Neuronal stem cell (in vitro differentiated cells): ENCODE measurements around the gene SEPTIN7.

ENCODE experiments used
- DNase-seq: peaks from one replicate; pipeline ENCODE4 v3.0.0-alpha.2; 2013; ENCODE audit warnings: low spot score
- H2AFZ ChIP-seq: one replicate; pipeline ENCODE4 v1.6.1; 2013; ENCODE audit warnings: mild to moderate bottlenecking, low read length, inconsistent platforms
- H2AK5ac ChIP-seq: 2 replicates; pipeline ENCODE4 v1.6.1; 2013; ENCODE audit warnings: low read depth, mild to moderate bottlenecking, inconsistent platforms, low read length, moderate library complexity, mixed read lengths
- H2BK120ac ChIP-seq: 2 replicates; pipeline ENCODE4 v1.6.1; 2013; ENCODE audit warnings: low read depth, mild to moderate bottlenecking, inconsistent platforms, low read length, moderate library complexity, mixed read lengths
- H2BK12ac ChIP-seq: one replicate; pipeline ENCODE4 v1.6.1; 2013; ENCODE audit warnings: low read length, inconsistent platforms
- H2BK15ac ChIP-seq: 2 replicates; pipeline ENCODE4 v1.6.1; 2013; ENCODE audit warnings: mild to moderate bottlenecking, low read length, inconsistent platforms, mixed read lengths
- H2BK5ac ChIP-seq: one replicate; pipeline ENCODE4 v1.6.1; 2013; ENCODE audit warnings: inconsistent platforms, mild to moderate bottlenecking, low read length, moderate library complexity
- H3K14ac ChIP-seq: one replicate; pipeline ENCODE4 v1.6.1; 2013; ENCODE audit warnings: low read length, inconsistent platforms
- H3K18ac ChIP-seq: 2 replicates; pipeline ENCODE4 v1.6.1; 2013; ENCODE audit warnings: low read length, inconsistent platforms
- H3K23ac ChIP-seq: 2 replicates; pipeline ENCODE4 v1.6.1; 2013; ENCODE audit warnings: low read depth, mild to moderate bottlenecking, mixed read lengths, low read length, inconsistent platforms; ENCODE audit not compliant: poor library complexity
- H3K27ac ChIP-seq: replicated peaks from 3 replicates; pipeline ENCODE4 v1.5.1; 2013; ENCODE audit warnings: low read length, inconsistent platforms
- H3K27me3 ChIP-seq, 3 experiments: 2 replicates each; pipeline ENCODE4 v1.6.1; 2013; ENCODE audit warnings: low read length in 3 of 3, mild to moderate bottlenecking in 2 of 3, inconsistent platforms in 1 of 3, low read depth in 1 of 3, mixed read lengths in 1 of 3, moderate library complexity in 1 of 3; ENCODE audit not compliant: control insufficient read depth in 3 of 3, insufficient read depth in 3 of 3
- H3K36me3 ChIP-seq, 2 donors: replicated peaks in 1 of 2; 2 replicates each; pipeline ENCODE4 v1.6.1; 2013; ENCODE audit warnings: low read length in 2 of 2; ENCODE audit not compliant: control insufficient read depth in 2 of 2, insufficient read depth in 2 of 2
- H3K4ac ChIP-seq: 2 replicates; pipeline ENCODE4 v1.6.1; 2013; ENCODE audit warnings: inconsistent platforms, mild to moderate bottlenecking, low read length, moderate library complexity
- H3K4me1 ChIP-seq, 2 donors: 1 replicate in 1 of 2; 2 replicates in 1 of 2; pipeline ENCODE4 v1.6.1; 2013; ENCODE audit warnings: low read length in 2 of 2, low read depth in 1 of 2; ENCODE audit not compliant: control insufficient read depth in 2 of 2, insufficient read depth in 1 of 2
- H3K4me2 ChIP-seq: one replicate; pipeline ENCODE4 v1.6.1; 2013; ENCODE audit warnings: mild to moderate bottlenecking, low read length, inconsistent platforms; ENCODE audit not compliant: insufficient read depth, poor library complexity, severe bottlenecking
- H3K4me3 ChIP-seq, 2 donors: 2 replicates each; pipeline ENCODE4 v1.5.1; 2013; ENCODE audit warnings: low read length in 2 of 2, mild to moderate bottlenecking in 2 of 2, inconsistent platforms in 1 of 2, moderate library complexity in 1 of 2
- H3K79me1 ChIP-seq: one replicate; pipeline ENCODE4 v1.6.1; 2013; ENCODE audit warnings: low read depth, mild to moderate bottlenecking, inconsistent platforms, low read length, moderate library complexity
- H3K9ac ChIP-seq: one replicate; pipeline ENCODE4 v1.6.1; 2013; ENCODE audit warnings: mild to moderate bottlenecking, low read depth, low read length, inconsistent platforms; ENCODE audit not compliant: poor library complexity
- H3K9me3 ChIP-seq, 2 donors: replicated peaks in 1 of 2; 2 replicates each; pipeline versions ENCODE3 to v1.6.1; 2013; ENCODE audit warnings: low read length in 2 of 2, mild to moderate bottlenecking in 2 of 2, inconsistent platforms in 1 of 2, low read depth in 1 of 2, mixed read lengths in 1 of 2, moderate library complexity in 1 of 2; ENCODE audit not compliant: control insufficient read depth in 2 of 2, insufficient read depth in 1 of 2
- H4K8ac ChIP-seq: one replicate; pipeline ENCODE4 v1.6.1; 2013; ENCODE audit warnings: low read depth, mild to moderate bottlenecking, inconsistent platforms, low read length, moderate library complexity
- H4K91ac ChIP-seq: one replicate; pipeline ENCODE4 v1.6.1; 2013; ENCODE audit warnings: low read length, low read depth, mild to moderate bottlenecking, inconsistent platforms; ENCODE audit not compliant: poor library complexity
- WGBS, 2 donors: extraction: QIAGEN DNeasy Blood & Tissue Kit; methylation state at CpG; one replicate each; pipeline ENCODE4 v1.1.7; 2013; ENCODE audit warnings: missing lambda C conversion rate in 2 of 2, mixed read lengths in 1 of 2; ENCODE audit not compliant: insufficient read length in 2 of 2, insufficient replicate concordance in 1 of 2; ENCODE audit errors: extremely low coverage in 2 of 2; 5-methylcytosine and 5-hydroxymethylcytosine counted together

SEPTIN7 gene

DNA sequence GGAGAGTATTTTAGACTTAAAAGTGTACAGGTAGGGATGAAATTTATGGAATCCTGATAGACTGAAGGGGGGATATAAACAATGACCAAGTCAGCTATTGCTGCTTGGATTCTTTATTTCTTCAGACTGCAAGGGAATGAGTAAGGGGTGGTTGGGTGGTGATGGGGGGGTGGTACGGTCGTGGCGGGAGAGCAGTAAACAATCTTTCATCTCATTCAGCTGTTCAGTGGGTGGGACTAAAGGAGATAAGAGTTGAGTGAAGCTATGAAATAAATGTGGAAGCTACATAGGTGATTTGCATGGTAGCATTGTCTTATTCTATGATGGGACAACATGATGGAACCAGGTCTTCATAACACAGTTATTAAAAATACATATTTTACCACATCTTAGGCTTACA, 1.8 kb downstream of the SEPTIN7 start:
- Histone ChIP-seq H3K9me3 (peaks cover 0 to 7% of the 10 kb centered on the region in 2 donors), H3K9ac (no peak overlapping the region), H3K23ac (no peak overlapping the region), H3K18ac (no peak overlapping the region), H2BK5ac (no peak overlapping the region), H3K4me1 (peaks cover 0 to 14% of the 10 kb centered on the region in 2 donors), H4K91ac (no peak overlapping the region), H3K4me2 (peak overlapping the region; percentile 30), H2BK120ac (no peak overlapping the region), H4K8ac (no peak overlapping the region), H3K4me3 (peak overlapping the region in 1 of 2 donors; percentile 68), H3K4ac (no peak overlapping the region), H3K36me3 (peaks cover 0 to 3% of the 10 kb centered on the region in 2 donors), H3K27ac (no peak overlapping the region), H2AFZ (no peak overlapping the region), H3K27me3 (no peaks in the 10 kb centered on the region), H2BK12ac (no peak overlapping the region), H2AK5ac (no peak overlapping the region), H3K79me1 (peaks cover 5% of the 10 kb centered on the region), H2BK15ac (no peak overlapping the region), H3K14ac (no peak overlapping the region)
- DNase-seq, result no peak
- WGBS, 2 donors, result no CpG with 5 or more reads among the region's 3 CpGs

DNA sequence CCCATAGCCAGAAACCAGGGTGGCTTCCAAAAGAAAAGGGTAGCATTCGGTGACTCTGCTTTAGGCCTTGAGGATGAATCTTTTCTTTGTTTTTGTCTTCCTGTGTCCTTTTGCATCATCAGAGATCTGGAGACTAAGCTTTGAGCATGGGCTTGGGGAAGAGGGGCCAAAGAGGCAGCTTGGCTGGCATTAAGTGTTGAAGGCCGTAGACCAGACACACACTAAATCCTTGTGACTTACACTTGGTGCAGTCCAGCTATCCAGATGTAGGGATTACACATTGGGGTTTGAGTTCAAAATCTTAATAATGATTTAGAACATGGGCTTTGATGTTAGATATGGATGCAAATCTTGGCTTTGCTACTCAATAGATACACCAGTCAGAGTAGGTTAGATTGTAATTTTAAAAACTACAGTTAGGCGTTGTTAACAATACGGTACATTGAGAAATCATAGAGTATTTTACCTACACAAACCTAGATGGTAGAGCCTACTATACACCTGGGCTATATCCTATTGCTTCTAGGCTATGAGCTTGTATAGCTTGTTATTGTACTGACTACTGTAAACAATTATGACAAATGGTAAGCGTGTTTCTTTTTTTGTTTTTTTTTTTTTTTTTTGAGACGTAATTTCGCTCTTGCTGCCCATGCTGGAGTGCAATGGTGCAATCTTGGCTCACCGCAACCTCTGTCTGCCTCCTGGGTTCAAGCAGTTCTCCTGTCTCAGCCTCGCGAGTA, 3.5 kb downstream of the SEPTIN7 start:
- WGBS, 2 donors, result no CpG with 5 or more reads among the region's 10 CpGs
- H4K8ac ChIP-seq, result no peak overlapping the region
- H4K91ac ChIP-seq, result no peak overlapping the region
- no peak overlapping the region for H2BK120ac ChIP-seq
- peaks cover 0 to 12% of the 10 kb centered on the region in 2 donors for H3K36me3 ChIP-seq
- no peaks in the 10 kb centered on the region for H3K27me3 ChIP-seq
- no peak overlapping the region for H2BK5ac ChIP-seq
- peaks cover 0 to 13% of the 10 kb centered on the region in 2 donors for H3K4me1 ChIP-seq
- H2BK12ac ChIP-seq, result no peak overlapping the region
- H2AFZ ChIP-seq, result no peak overlapping the region
- H3K4me2 ChIP-seq, result no peak overlapping the region
- H2BK15ac ChIP-seq, result no peak overlapping the region
- no peak overlapping the region for H3K4me3 ChIP-seq
- H3K18ac ChIP-seq, result no peak overlapping the region
- no peak overlapping the region for H3K9ac ChIP-seq
- H2AK5ac ChIP-seq, result no peak overlapping the region
- peaks cover 7% of the 10 kb centered on the region for H3K79me1 ChIP-seq
- no peak overlapping the region for H3K23ac ChIP-seq
- DNase-seq, result no peak
- no peak overlapping the region for H3K4ac ChIP-seq
- H3K27ac ChIP-seq, result no peak overlapping the region
- H3K9me3 ChIP-seq, result peaks cover 0 to 17% of the 10 kb centered on the region in 2 donors
- no peak overlapping the region for H3K14ac ChIP-seq

GRCh38 chr7:35805876-35806275, 5.0 kb downstream of the SEPTIN7 start:
- peaks cover 0 to 13% of the 10 kb centered on the region in 2 donors for H3K36me3 ChIP-seq
- no peak overlapping the region for H3K14ac ChIP-seq
- no peak overlapping the region for H2BK12ac ChIP-seq
- H3K9ac ChIP-seq, result no peak overlapping the region
- DNase-seq, result no peak
- no peaks in the 10 kb centered on the region for H3K27me3 ChIP-seq
- no peak overlapping the region for H3K4me2 ChIP-seq
- no peak overlapping the region for H3K18ac ChIP-seq
- H4K8ac ChIP-seq, result no peak overlapping the region
- no peak overlapping the region for H3K27ac ChIP-seq
- H2AFZ ChIP-seq, result no peak overlapping the region
- peaks cover 0 to 22% of the 10 kb centered on the region in 2 donors for H3K9me3 ChIP-seq
- peaks cover 7% of the 10 kb centered on the region for H3K79me1 ChIP-seq
- H2BK5ac ChIP-seq, result no peak overlapping the region
- H2BK120ac ChIP-seq, result no peak overlapping the region
- peaks cover 0 to 9% of the 10 kb centered on the region in 2 donors for H3K4me1 ChIP-seq
- H3K23ac ChIP-seq, result no peak overlapping the region
- H2AK5ac ChIP-seq, result no peak overlapping the region
- no peak overlapping the region for H3K4me3 ChIP-seq
- no CpG with 5 or more reads among the region's 3 CpGs for WGBS, 2 donors
- H3K4ac ChIP-seq, result no peak overlapping the region
- H2BK15ac ChIP-seq, result no peak overlapping the region
- no peak overlapping the region for H4K91ac ChIP-seq

GRCh38 chr7:35816514-35816913, 15.7 kb downstream of the SEPTIN7 start:
- no peak overlapping the region for H3K18ac ChIP-seq
- H3K4me3 ChIP-seq, result no peak overlapping the region
- WGBS, 2 donors, result no CpG with 5 or more reads among the region's 1 CpG

More at GRCh38 chr7:35816514-35816913, 15.7 kb downstream of the SEPTIN7 start:
- Histone ChIP-seq H4K91ac (no peak overlapping the region), H3K79me1 (peaks cover 1% of the 10 kb centered on the region), H3K27me3 (no peaks in the 10 kb centered on the region), H3K9ac (no peak overlapping the region), H4K8ac (no peak overlapping the region), H3K36me3 (no peaks in the 10 kb centered on the region), H2AK5ac (no peak overlapping the region), H2AFZ (no peak overlapping the region), H3K27ac (no peak overlapping the region), H3K4ac (no peak overlapping the region), H2BK12ac (no peak overlapping the region), H3K4me2 (no peak overlapping the region), H3K9me3 (peaks cover 2 to 60% of the 10 kb centered on the region in 2 donors), H2BK120ac (no peak overlapping the region), H2BK5ac (no peak overlapping the region), H3K23ac (no peak overlapping the region), H2BK15ac (no peak overlapping the region), H3K4me1 (no peaks in the 10 kb centered on the region), H3K14ac (no peak overlapping the region)
- no peak for DNase-seq
